ENCODE data around the gene CLPTM1L.

GRCh38 chr5:1341863-1342262, 3.0 kb downstream of the CLPTM1L start:
- no peak for TF ChIP-seq EP300 (IDR thresholded peaks at IDR 0.05)
- no peak for TF ChIP-seq POLR2AphosphoS5 (IDR thresholded peaks at IDR 0.05)
- no peak for TF ChIP-seq POLR2A (IDR thresholded peaks at IDR 0.05; ENCODE audit: low read depth)
- TF ChIP-seq CTCF (IDR thresholded peaks at IDR 0.05), result no peak
